HG03439 (cell line): Measurements from ENCODE around the gene PWP1.

Experiments
- ATAC-seq: cut with Tn5 transposase; IDR thresholded peaks from one replicate; pipeline ENCODE4 v1.9.1; 2021; ENCODE audit warnings: mild to moderate bottlenecking, moderate library complexity; ENCODE audit not compliant: unreplicated experiment

Gene PWP1

DNA sequence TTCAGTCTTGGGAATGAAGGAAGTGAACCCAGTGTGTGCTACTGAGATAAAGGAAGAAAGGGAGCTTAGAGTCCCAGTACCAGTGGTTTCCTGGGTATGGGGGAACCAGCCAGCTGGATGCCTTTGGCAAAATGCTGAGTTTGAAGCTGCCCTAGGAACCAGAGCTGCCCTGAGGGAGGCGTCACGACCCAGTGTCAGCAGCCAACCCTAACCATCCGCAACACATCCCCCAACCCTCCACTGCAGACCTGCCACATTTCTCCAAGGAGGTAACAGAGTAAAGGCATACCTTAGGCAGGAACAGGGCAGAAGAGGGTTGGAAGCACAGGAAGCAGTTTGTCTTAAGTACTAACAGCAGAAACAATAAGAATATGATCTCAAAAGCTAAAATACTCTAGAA is 46.8 kb downstream of the PWP1 start:
- no peak for ATAC-seq

- ATAC-seq = no peak
Observed at GRCh38 chr12:107734139-107734538, 48.5 kb downstream of the PWP1 start.

GRCh38 chr12:107735763-107736162 is 50.2 kb downstream of the PWP1 start:
- no peak for ATAC-seq

DNA sequence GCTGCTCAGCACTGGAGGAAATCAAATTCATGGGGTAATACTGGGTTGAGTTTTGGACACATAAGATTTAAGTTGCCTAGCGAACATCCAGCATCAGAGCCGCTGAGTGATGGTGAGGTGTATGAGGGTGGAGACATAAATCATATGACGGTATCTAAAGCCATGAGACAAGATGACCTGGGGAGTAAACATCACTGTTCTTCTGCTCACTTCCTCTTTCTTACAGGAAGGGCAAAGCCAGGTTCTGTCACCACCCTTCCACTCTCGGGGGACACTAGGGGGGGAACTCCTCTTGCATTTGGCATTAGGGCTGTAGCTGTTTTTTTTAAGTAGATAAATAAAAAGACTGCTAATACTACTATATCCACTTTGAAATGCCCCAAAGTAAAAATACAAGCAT is 51.3 kb downstream of the PWP1 start:
- ATAC-seq = peak; percentile 89

DNA sequence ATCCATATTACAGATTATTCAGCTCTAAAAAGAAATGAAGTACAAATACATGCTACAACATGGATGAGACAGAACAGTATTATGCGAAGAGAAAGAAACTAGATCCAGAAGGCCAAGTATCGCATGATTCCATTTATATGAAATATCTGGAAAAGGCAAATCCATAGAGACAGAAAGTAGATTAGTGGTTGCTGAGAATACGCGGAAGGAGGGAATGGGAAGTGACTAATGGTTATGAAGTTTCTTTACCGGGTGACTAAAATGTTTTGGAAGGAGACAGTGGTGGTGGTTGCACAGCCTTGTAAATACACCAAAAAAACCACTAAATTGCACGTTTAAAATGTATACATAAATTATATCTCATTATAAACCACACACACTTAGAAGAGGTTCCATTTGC is 62.9 kb downstream of the PWP1 start:
- no peak for ATAC-seq

DNA sequence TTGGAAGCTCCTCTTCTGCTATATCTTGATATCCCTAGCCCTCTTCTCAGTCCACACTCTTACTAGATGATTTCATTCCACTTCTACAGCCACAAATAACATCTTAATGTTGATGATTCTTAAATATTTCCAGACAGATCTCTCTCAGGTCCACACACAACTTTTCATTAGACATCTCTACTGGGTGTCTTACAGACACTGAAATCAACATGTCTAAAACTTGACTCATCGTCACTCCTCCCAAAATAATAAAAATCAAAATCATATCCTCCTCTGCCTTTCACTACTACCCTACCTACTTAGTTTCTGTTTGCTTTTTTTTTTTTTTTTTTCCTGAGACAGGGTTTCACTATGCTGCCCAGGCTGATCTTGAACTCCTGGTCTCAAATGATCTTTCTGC is 63.5 kb downstream of the PWP1 start:
- no peak for ATAC-seq

DNA sequence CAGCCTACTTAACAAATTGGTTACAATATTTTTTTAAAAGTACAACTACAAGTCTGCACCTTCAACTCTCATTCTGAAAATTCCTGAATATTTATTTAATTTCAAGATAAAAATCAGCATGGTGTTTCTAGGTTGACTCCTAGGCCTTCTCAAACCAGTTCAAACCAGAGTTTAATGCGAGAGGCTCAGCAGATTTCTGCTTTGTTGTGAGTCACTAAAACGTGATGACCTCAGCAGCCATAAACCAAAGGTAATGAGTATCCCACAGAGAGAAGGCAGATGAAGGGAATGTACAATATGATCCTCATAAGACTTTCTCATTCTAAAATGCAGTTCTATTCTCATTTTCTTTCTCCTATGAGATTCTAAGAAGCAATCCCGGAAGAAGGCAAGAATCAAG is 73.8 kb downstream of the PWP1 start:
- no peak for ATAC-seq

DNA sequence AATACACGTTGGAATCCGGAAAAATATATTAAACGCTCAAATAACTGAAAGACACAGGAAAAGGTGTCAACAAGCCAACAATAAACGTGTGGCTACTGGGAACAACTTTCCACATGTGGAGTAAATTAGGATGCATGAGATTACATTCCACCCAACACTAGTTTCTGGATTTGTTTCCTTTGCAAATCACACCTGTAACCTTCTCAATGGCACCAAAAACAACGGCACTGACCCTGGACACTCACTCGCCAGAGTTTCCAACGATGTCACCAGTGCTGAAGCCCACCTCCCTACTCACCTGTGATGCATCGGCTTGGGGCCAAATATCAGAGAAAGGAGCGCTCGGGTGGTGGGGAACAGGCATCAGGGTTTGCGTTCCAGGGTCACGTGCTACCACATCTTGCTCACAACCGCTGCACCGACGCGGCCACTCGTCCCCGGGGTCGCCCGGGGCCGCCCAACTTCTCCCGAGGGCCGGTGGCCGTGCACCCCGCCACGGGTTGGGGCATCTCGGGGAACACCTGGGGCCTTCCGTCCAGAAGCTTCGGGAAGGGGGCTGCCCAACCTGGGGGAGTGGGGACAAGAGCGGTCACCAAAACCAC is 74.7 kb downstream of the PWP1 start:
- ATAC-seq = peak; percentile 23

DNA sequence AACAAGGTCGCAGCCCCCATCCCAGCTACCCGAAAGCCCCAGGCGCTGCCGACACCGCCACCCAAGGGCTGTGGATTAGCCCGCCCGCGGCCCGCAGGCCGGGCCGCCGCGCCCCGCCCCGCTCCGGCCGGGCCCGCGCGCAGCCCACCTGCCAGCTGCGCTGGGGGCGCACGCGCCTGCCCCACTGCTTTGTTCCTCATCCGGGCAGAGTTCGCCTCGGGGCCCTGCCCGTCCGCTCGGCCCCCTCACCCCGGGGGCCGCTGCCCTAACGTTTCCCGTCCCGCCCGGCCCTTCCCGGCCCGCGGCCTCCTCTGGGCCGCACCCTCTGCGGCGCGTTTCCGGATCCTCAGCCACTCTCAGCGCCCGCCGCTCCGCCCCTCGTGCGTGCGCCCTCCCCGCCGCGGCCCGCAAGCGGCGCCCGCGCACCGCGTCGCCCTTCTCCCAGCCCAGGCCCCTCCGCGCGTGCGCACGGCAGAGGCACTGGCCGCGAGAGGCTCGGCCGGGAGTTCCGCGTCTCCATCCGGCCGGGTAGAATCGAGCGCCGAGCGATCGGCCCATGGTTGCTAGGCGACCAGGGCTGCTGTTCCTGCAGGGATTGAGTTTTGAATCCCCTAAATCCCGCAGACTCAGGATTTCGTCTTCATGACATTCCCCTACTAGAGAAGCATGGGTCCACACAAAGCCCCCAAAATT is 75.4 kb downstream of the PWP1 start, which contains the start of gene PRDM4:
TSS of gene PRDM4 (minus strand) at position 329 of the 693 bp plus-strand sequence. CDS start 622 bp downstream, outside the sequence.
- ATAC-seq = peak; percentile 96

DNA sequence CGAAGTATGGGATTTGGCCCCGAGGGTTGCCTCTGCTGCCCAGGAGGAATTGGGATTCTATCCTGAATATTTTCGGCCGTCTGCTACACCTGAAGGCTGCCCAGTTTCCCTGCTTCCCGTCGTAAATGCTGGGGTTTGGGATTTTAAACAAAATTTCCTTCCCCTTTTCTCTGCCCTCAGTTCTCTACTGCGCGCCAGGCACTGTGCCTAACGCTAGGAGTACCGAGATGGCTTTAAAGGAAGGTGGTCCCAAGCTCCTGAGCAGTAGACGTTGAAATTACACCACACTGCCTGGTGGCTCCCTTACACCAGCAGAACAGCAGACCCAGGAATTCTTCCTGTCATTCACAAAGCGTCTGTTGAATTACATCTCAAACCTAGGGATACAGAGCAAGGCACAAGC is 75.9 kb downstream of the PWP1 start:
- peak; percentile 8 for ATAC-seq
